ENCODE data around the gene COG2.

The COG2 gene

GRCh38 chr1:230693221-230693620 lies 50.9 kb downstream of the COG2 start:
- TF ChIP-seq, protein P1, sequence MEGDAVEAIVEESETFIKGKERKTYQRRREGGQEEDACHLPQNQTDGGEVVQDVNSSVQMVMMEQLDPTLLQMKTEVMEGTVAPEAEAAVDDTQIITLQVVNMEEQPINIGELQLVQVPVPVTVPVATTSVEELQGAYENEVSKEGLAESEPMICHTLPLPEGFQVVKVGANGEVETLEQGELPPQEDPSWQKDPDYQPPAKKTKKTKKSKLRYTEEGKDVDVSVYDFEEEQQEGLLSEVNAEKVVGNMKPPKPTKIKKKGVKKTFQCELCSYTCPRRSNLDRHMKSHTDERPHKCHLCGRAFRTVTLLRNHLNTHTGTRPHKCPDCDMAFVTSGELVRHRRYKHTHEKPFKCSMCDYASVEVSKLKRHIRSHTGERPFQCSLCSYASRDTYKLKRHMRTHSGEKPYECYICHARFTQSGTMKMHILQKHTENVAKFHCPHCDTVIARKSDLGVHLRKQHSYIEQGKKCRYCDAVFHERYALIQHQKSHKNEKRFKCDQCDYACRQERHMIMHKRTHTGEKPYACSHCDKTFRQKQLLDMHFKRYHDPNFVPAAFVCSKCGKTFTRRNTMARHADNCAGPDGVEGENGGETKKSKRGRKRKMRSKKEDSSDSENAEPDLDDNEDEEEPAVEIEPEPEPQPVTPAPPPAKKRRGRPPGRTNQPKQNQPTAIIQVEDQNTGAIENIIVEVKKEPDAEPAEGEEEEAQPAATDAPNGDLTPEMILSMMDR (IDR thresholded peaks at IDR 0.05): no peak

GRCh38 chr1:230693777-230694176 lies 51.5 kb downstream of the COG2 start:
- TF ChIP-seq, protein P1 (IDR thresholded peaks at IDR 0.05): no peak

- TF ChIP-seq, protein P1 (IDR thresholded peaks at IDR 0.05): no peak
Observed at GRCh38 chr1:230694464-230694863, 52.2 kb downstream of the COG2 start.

GRCh38 chr1:230694991-230695390 lies 52.7 kb downstream of the COG2 start:
- TF ChIP-seq, protein P1 (IDR thresholded peaks at IDR 0.05): no peak

DNA sequence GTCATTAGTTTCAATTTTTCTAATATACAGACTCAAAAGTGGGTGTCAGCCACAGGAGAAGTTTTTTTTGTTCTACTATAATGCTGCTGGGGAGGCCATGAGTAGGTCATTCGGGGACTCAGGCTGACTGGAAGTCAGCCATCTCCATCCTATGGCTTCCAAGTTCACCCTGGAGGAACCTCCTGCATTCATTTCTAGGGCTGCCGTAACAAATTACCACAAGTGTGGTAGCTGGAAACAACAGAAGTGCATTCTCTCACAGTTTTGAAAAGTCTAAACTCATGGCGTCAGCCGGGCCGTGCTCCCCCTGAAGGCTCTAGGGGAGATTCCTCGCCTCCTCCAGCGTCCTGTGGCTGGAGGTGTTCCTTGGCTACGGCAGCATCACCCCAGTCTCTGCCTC lies 53.9 kb downstream of the COG2 start:
- TF ChIP-seq, protein P1 (IDR thresholded peaks at IDR 0.05): no peak

DNA sequence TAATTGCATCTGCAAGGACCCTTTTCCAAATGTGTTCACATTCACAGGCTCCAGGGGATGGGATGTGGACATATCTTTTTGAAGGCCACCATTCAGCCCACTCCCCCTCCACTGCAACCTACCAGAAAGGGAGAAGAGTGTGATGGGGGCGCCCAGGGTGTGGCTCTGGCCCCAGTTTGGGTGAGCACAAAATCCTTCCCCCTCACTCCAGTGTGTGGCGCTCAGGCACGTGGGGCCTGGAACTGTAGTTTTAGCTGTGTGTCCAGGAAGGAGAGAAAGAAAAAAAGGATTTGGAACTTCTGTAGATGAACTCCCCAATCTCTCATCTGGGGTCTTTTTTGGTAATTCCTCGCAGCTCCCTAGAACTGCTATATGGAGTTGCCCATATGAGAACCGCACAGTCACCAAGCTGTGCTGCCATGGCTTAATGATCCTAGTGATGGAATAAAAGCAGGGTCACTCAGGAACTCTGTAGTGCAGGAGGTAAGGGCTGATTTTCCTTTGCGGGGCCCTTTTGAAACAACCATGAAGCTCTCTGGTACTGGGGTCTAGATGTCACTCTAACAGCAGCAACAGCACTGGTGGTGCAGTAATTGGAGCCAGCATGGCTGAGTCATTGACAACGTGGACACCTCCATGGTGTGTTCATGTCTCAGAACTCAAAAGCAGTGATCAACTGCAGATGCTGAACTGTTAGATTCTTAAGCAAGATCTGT lies 54.6 kb downstream of the COG2 start:
- TF ChIP-seq, protein P1 (IDR thresholded peaks at IDR 0.05): no peak

GRCh38 chr1:230698130-230698529 lies 55.8 kb downstream of the COG2 start:
- TF ChIP-seq, protein P1 (IDR thresholded peaks at IDR 0.05): no peak

GRCh38 chr1:230699716-230700115 lies 57.4 kb downstream of the COG2 start:
- TF ChIP-seq, protein P1 (IDR thresholded peaks at IDR 0.05): no peak
